Esophagus muscularis mucosa (tissue), 4 donors: Measurements from ENCODE around the gene ITGB3BP. TPM values are rescaled to one million over a fixed set of nuclear protein-coding genes. Genes with fewer than 3 reads are reported as not detected.

Experiments
- DNase-seq: peaks from one replicate; pipeline ENCODE4 v3.0.0-alpha.2; 2017; ENCODE audit errors: extremely low spot score
- H3K27ac ChIP-seq, 4 donors: fragments of 200-600 bp; sonication (generic); replicated peaks in 1 of 4; 1 replicate in 3 of 4; 2 replicates in 1 of 4; pipeline ENCODE4 v1.5.1; 2016 to 2019; ENCODE audit warnings: mild to moderate bottlenecking in 1 of 4
- H3K27me3 ChIP-seq, 4 donors: fragments of 200-600 bp; sonication (generic); one replicate each; pipeline versions ENCODE4 v1.5.1 to v1.6.0; 2016 to 2019
- H3K36me3 ChIP-seq, 4 donors: fragments of 200-600 bp; sonication (generic); one replicate each; pipeline ENCODE4 v1.5.1; 2016 to 2019
- H3K4me1 ChIP-seq, 4 donors: fragments of 200-600 bp; sonication (generic); one replicate each; pipeline ENCODE4 v1.5.1; 2016 to 2019
- H3K4me3 ChIP-seq, 4 donors: fragments of 200-600 bp; sonication (generic); 1 replicate in 2 of 4; 2 replicates in 2 of 4; pipeline ENCODE4 v1.5.1; 2016 to 2019; ENCODE audit warnings: mild to moderate bottlenecking in 4 of 4, moderate library complexity in 1 of 4
- H3K9me3 ChIP-seq, 4 donors: fragments of 200-600 bp; sonication (generic); 1 replicate in 3 of 4; 2 replicates in 1 of 4; pipeline ENCODE4 v1.5.1; 2016 to 2019
- EP300 ChIP-seq: sonication (generic); formaldehyde crosslinking; IDR thresholded peaks from one replicate; pipeline ENCODE4 v1.6.1; 2017; ENCODE audit warnings: antibody characterized with exemption
- POLR2A ChIP-seq: fragments of 450-650 bp; IDR thresholded peaks from one replicate; pipeline ENCODE4 v1.6.1; 2017; ENCODE audit warnings: antibody characterized with exemption, moderate library complexity, mild to moderate bottlenecking, low read depth
- POLR2AphosphoS5 ChIP-seq, 2 donors: sonication (generic); formaldehyde crosslinking; IDR thresholded peaks; one replicate each; pipeline ENCODE4 v1.6.1; 2017; ENCODE audit warnings: antibody characterized with exemption in 2 of 2
- WGBS: methylation state at CpG from one replicate; pipeline ENCODE4 v1.1.5; 2018; 5-methylcytosine and 5-hydroxymethylcytosine counted together
- intact Hi-C: fragments of 100-400 bp; cut with DNase I; formaldehyde crosslinking; loops from one replicate; pipeline ENCODE4 v1.15.1; 2023
- total RNA-seq, 4 donors: library from RNA; depleted of rRNA; stranded (reverse); fragments of >200 nt; gene quantifications; one replicate each; pipeline versions ENCODE4 v1.1.0 to v1.2.1, GENCODE V29; 2016
- TF ChIP-seq, protein P1 (sequence below), 3 experiments: fragments of 200-600 bp in 2 of 3; fragments of 450-650 bp in 1 of 3; sonication (generic) in 2 of 3; IDR thresholded peaks; one replicate each; pipeline ENCODE4 v1.5.1; 2017 to 2019; ENCODE audit warnings: antibody characterized with exemption in 3 of 3, mild to moderate bottlenecking in 2 of 3, moderate library complexity in 1 of 3

ITGB3BP gene
- total RNA-seq, 4 donors from 2014 or later = 6.8 to 38.2 (median 11.1) TPM

DNA sequence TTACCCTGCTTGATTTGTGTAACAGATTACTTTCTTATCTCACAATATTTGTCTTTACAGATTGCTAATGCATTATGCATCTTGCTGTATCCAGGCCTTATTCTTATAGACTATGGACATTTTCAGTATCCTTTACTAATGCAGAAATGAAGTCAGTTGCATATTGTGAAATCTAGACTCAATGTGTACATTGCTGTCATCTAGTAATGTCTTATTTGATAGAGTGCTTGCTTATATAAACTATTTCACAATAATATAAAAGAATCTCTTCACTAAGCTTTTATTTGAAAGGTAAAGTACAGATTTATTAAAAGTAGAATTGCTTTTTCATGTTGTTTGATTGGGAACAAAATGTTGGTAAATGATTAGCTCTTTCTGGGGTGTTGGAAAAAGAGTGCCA lies 116.0 kb downstream of the ITGB3BP start:
- no peak for DNase-seq
- Histone ChIP-seq H3K4me3 (no peak overlapping the region), H3K9me3 (no peaks in the 10 kb centered on the region), H3K27me3 (no peaks in the 10 kb centered on the region), H3K27ac (no peak overlapping the region), H3K4me1 (no peaks in the 10 kb centered on the region), H3K36me3 (peaks cover 3 to 20% (median 10%) of the 10 kb centered on the region in 4 donors)
- intact Hi-C loops = no loop called here
- TF ChIP-seq POLR2A = no peak
- TF ChIP-seq POLR2AphosphoS5 (IDR thresholded peaks at IDR 0.05) = no peak
- TF ChIP-seq, protein P1, sequence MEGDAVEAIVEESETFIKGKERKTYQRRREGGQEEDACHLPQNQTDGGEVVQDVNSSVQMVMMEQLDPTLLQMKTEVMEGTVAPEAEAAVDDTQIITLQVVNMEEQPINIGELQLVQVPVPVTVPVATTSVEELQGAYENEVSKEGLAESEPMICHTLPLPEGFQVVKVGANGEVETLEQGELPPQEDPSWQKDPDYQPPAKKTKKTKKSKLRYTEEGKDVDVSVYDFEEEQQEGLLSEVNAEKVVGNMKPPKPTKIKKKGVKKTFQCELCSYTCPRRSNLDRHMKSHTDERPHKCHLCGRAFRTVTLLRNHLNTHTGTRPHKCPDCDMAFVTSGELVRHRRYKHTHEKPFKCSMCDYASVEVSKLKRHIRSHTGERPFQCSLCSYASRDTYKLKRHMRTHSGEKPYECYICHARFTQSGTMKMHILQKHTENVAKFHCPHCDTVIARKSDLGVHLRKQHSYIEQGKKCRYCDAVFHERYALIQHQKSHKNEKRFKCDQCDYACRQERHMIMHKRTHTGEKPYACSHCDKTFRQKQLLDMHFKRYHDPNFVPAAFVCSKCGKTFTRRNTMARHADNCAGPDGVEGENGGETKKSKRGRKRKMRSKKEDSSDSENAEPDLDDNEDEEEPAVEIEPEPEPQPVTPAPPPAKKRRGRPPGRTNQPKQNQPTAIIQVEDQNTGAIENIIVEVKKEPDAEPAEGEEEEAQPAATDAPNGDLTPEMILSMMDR (IDR thresholded peaks at IDR 0.05) = no peak
- TF ChIP-seq EP300 = no peak

DNA sequence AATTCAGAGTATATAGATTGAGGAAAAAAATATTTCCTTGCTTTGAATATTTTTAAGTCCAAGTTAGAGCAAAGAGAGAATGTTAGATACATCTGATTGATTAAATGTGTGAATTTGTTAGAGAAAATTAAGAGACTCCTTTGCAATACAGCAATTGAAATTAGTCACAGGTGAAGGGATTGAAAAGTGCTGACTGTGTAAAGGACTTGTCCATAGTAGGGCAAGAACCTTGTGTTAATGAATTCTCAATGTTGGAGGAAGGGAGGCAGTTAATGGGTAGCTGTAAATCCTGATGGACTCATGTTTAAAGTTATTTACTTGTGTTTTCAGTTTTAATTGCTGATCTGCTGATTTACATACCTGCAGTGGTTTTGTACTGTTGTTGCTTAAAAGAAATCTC lies 117.0 kb downstream of the ITGB3BP start:
- no peaks in the 10 kb centered on the region for H3K9me3 ChIP-seq

DNA sequence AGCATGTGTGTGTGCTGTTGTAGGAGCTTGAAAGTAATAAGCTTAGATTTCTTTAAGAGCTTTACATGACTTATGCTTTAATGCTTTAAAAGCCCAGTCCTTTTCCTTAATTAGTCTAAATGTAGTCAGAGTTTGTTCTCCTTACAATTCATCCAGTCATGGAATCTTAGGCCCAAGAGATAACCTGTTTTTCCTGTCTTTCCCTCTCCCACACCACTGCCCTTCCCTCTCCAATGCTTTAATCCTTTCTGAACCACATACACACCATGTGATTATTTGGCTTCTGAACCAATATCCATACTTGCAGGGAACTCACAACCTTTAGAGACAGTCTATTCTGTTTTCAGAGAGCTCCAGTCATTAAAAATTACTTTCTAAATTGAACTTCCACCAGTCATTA lies 118.0 kb downstream of the ITGB3BP start:
- H3K4me3 ChIP-seq = no peak overlapping the region
- H3K9me3 ChIP-seq = no peaks in the 10 kb centered on the region
- peaks cover 0 to 20% (median 6%) of the 10 kb centered on the region in 4 donors for H3K36me3 ChIP-seq
- H3K4me1 ChIP-seq = no peaks in the 10 kb centered on the region
- no peak for TF ChIP-seq POLR2AphosphoS5 (IDR thresholded peaks at IDR 0.05)
- TF ChIP-seq POLR2A = no peak
- TF ChIP-seq, protein P1 (IDR thresholded peaks at IDR 0.05) = no peak
- no peak for TF ChIP-seq EP300
- H3K27me3 ChIP-seq = no peaks in the 10 kb centered on the region
- no peak overlapping the region for H3K27ac ChIP-seq
- intact Hi-C loops = no loop called here
- DNase-seq = no peak

More for the DNA sequence above, 117.0 kb downstream of the ITGB3BP start:
- H3K27ac ChIP-seq = no peak overlapping the region
- H3K27me3 ChIP-seq = no peaks in the 10 kb centered on the region
- no peak overlapping the region for H3K4me3 ChIP-seq
- TF ChIP-seq, protein P1 (IDR thresholded peaks at IDR 0.05) = no peak
- TF ChIP-seq EP300 (no peak), POLR2A (no peak), POLR2AphosphoS5 (IDR thresholded peaks at IDR 0.05) (no peak)
- H3K4me1 ChIP-seq = no peaks in the 10 kb centered on the region
- intact Hi-C loops = no loop called here
- H3K36me3 ChIP-seq = peaks cover 0 to 20% (median 6%) of the 10 kb centered on the region in 4 donors
- DNase-seq = no peak

DNA sequence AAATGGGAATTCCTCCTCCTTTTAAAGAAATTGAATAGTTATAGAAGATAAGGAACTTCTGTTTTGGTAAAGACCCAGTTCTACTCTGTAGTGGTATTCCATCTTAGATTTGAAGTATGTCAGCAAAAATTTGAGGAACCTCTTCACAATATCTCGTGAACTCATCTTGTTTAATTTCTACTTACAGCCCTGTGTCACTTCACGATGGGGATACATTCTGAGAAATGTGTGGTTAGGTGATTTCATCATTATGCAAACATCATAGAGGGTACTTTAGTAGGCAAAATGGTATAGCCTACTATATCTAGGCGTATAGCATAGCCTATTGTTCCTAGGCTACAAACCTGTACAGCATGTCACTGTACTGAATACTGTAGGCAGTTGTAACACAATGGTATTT lies 119.6 kb downstream of the ITGB3BP start:
- H3K9me3 ChIP-seq = no peaks in the 10 kb centered on the region
- no peaks in the 10 kb centered on the region for H3K4me1 ChIP-seq
- TF ChIP-seq, protein P1 (IDR thresholded peaks at IDR 0.05) = no peak
- TF ChIP-seq POLR2AphosphoS5 (IDR thresholded peaks at IDR 0.05) = no peak
- intact Hi-C loops = no loop called here
- no peak for DNase-seq
- H3K27me3 ChIP-seq = no peaks in the 10 kb centered on the region
- WGBS = 56% methylated on average over 3 of the region's 3 CpGs
- H3K36me3 ChIP-seq = peaks cover 0 to 22% (median 8%) of the 10 kb centered on the region in 4 donors
- H3K4me3 ChIP-seq = no peak overlapping the region
- H3K27ac ChIP-seq = no peak overlapping the region

DNA sequence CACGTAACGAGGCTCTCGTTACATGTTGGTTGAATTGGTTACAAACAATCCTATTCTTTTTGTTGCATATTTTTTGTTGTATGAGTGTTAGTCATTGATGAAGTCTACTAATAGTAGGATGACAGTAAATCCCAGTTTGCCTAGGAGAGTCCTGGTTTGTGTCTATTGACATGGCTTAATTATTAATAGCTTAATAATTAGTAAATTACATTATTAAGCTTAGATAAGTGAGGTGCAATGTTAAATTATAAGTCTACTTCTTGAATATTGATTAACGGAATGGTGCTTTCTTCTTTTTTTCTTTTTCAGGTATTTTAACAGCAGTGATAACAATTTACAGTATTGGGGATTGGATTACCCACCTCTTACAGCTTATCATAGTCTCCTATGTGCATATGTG lies 121.1 kb downstream of the ITGB3BP start:
- no peak overlapping the region for H3K27ac ChIP-seq
- H3K4me3 ChIP-seq = no peak overlapping the region
- TF ChIP-seq POLR2AphosphoS5 (IDR thresholded peaks at IDR 0.05) (no peak), POLR2A (no peak), EP300 (no peak)
- TF ChIP-seq, protein P1 (IDR thresholded peaks at IDR 0.05) = no peak
- DNase-seq = no peak
- H3K27me3 ChIP-seq = no peaks in the 10 kb centered on the region
- H3K36me3 ChIP-seq = peaks cover 0 to 34% (median 9%) of the 10 kb centered on the region in 4 donors
- H3K4me1 ChIP-seq = no peaks in the 10 kb centered on the region
- intact Hi-C loops = no loop called here
- WGBS = 72% methylated on average over 4 of the region's 4 CpGs
- no peaks in the 10 kb centered on the region for H3K9me3 ChIP-seq
